Measurements from ENCODE around the gene FLT4. TPM values are rescaled to one million over a fixed set of nuclear protein-coding genes. Genes with fewer than 3 reads are reported as not detected.

FLT4 gene
- total RNA-seq, 2 donors from 2014 or later, result 6.9 to 7.9 TPM

DNA sequence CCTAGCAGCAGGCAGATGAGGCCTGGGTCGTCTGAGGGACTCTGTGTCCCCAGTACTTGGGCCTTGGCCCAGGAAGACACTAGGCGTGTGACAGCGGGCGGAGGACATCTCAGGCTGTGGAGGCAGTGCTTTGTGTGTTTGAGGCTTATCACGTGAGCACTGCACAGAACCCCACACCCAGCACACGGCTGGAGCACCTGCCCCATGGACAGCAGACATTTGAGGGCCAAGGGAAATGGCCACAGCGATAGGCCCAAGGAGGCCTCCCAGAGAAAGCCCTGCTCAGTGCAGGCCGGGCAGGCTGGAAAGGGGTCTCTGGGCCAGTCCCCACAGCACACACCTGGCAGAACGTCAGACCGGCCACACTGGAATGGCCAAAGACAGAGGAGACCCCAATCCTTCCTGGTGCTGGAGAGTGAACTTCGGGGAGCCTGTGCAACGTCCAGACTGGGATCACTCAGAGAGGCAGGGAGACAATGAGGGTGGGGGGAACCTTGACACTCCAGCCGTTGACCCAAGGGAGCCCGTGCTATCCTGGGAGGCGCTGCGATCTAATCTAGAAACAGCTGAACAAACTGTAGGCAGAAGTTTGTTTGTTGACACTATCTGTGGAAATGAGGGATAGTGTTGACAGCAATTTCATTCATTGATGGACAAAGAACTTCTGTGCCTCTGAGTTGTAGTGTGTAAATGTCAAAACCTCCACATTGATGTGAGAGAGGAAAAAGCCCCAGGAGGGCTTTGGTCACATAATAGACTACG is 19.6 kb upstream of the FLT4 start:
- peaks cover 32% of the 10 kb centered on the region for H3K27me3 ChIP-seq (ENCODE audit: control insufficient read depth, insufficient read depth, low read length, poor library complexity, severe bottlenecking)
- H3K27me3 Mint-ChIP-seq (ENCODE audit: insufficient read depth), result peaks cover 33% of the 10 kb centered on the region
- no peak for DNase-seq
- H3K36me3 Mint-ChIP-seq (ENCODE audit: low read depth), result no peaks in the 10 kb centered on the region
- no peaks in the 10 kb centered on the region for H3K4me1 ChIP-seq (ENCODE audit: control insufficient read depth, insufficient read depth, low read length)
- no peak overlapping the region for H3K9ac ChIP-seq (ENCODE audit: extremely low read depth, low read length, poor library complexity, severe bottlenecking)
- TF ChIP-seq, protein P1, sequence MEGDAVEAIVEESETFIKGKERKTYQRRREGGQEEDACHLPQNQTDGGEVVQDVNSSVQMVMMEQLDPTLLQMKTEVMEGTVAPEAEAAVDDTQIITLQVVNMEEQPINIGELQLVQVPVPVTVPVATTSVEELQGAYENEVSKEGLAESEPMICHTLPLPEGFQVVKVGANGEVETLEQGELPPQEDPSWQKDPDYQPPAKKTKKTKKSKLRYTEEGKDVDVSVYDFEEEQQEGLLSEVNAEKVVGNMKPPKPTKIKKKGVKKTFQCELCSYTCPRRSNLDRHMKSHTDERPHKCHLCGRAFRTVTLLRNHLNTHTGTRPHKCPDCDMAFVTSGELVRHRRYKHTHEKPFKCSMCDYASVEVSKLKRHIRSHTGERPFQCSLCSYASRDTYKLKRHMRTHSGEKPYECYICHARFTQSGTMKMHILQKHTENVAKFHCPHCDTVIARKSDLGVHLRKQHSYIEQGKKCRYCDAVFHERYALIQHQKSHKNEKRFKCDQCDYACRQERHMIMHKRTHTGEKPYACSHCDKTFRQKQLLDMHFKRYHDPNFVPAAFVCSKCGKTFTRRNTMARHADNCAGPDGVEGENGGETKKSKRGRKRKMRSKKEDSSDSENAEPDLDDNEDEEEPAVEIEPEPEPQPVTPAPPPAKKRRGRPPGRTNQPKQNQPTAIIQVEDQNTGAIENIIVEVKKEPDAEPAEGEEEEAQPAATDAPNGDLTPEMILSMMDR (conservative IDR thresholded peaks at IDR 0.05), result no peak
- H3K4me1 Mint-ChIP-seq, result no peaks in the 10 kb centered on the region
- WGBS, 2 experiments (ENCODE audit: insufficient coverage in 1 of 2, insufficient read length in 1 of 2), result 86 to 93% methylated on average over 11 to 17 of the region's 17 CpGs
- no peaks in the 10 kb centered on the region for H3K9me3 Mint-ChIP-seq
- no peaks in the 10 kb centered on the region for H3K9me3 ChIP-seq (ENCODE audit: control insufficient read depth, low read length)
- no peak overlapping the region for H3K27ac Mint-ChIP-seq
- H3K4me3 ChIP-seq (ENCODE audit: low read length), result no peak overlapping the region
- no peaks in the 10 kb centered on the region for H3K36me3 ChIP-seq (ENCODE audit: control insufficient read depth, insufficient read depth, low read length)
- no peak overlapping the region for H3K4me3 Mint-ChIP-seq
- no peak overlapping the region for H3K27ac ChIP-seq (ENCODE audit: low read depth, low read length)

GRCh38 chr5:180666812-180667211 is 17.4 kb upstream of the FLT4 start:
- DNase-seq, result no peak
- H3K36me3 ChIP-seq (ENCODE audit: control insufficient read depth, insufficient read depth, low read length), result no peaks in the 10 kb centered on the region
- no peak overlapping the region for H3K27ac Mint-ChIP-seq
- no peaks in the 10 kb centered on the region for H3K9me3 Mint-ChIP-seq
- no peaks in the 10 kb centered on the region for H3K36me3 Mint-ChIP-seq (ENCODE audit: low read depth)
- TF ChIP-seq, protein P1 (conservative IDR thresholded peaks at IDR 0.05), result no peak
- H3K4me1 ChIP-seq (ENCODE audit: control insufficient read depth, insufficient read depth, low read length), result no peaks in the 10 kb centered on the region
- no peak overlapping the region for H3K4me3 Mint-ChIP-seq
- 92 to 95% methylated on average over 7 to 10 of the region's 10 CpGs for WGBS, 2 experiments (ENCODE audit: insufficient coverage in 1 of 2, insufficient read length in 1 of 2)
- H3K27me3 ChIP-seq (ENCODE audit: control insufficient read depth, insufficient read depth, low read length, poor library complexity, severe bottlenecking), result peaks cover 11% of the 10 kb centered on the region
- no peak overlapping the region for H3K9ac ChIP-seq (ENCODE audit: extremely low read depth, low read length, poor library complexity, severe bottlenecking)
- H3K4me1 Mint-ChIP-seq, result no peaks in the 10 kb centered on the region
- H3K27me3 Mint-ChIP-seq (ENCODE audit: insufficient read depth), result peaks cover 14% of the 10 kb centered on the region
- no peak overlapping the region for H3K27ac ChIP-seq (ENCODE audit: low read depth, low read length)
- no peaks in the 10 kb centered on the region for H3K9me3 ChIP-seq (ENCODE audit: control insufficient read depth, low read length)
- no peak overlapping the region for H3K4me3 ChIP-seq (ENCODE audit: low read length)

DNA sequence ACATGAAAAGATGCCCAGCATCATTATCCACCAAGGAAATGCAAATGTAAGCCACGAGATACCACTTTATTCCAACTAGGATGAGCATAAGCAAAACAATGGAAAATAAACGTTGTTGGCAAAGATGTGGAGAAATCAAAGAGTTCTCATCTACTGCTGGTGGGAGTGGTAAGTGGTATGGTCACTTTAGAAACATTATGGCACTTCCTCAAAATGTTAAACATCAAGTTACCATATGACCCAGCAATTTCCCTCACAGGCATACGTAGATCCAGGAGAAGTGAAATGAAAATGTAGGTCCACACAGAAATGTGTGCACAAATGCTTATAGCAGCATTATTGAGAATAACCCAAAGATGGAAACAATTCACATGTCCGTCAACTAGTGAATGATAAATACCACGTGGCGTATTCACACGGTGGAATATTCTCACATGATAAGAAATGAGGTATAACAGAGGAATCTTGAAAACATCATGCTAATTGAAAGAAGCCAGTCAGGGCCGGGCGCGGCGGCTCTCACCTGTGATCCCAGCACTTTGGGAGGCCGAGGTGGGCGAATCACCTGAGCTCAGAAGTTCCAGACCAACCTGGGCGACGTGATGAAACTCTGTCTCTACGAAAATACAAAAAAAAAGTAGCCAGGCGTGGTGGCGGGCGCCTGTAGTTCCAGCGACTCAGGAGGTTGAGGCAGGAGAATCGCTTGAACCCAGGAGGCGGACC is 16.4 kb upstream of the FLT4 start:
- H3K36me3 ChIP-seq (ENCODE audit: control insufficient read depth, insufficient read depth, low read length), result no peaks in the 10 kb centered on the region
- Mint-ChIP-seq H3K4me3 (no peak overlapping the region), H3K4me1 (no peaks in the 10 kb centered on the region), H3K36me3 (ENCODE audit: low read depth) (no peaks in the 10 kb centered on the region), H3K27ac (no peak overlapping the region), H3K9me3 (no peaks in the 10 kb centered on the region), H3K27me3 (ENCODE audit: insufficient read depth) (peaks cover 4% of the 10 kb centered on the region)
- WGBS, 2 experiments (ENCODE audit: insufficient coverage in 1 of 2, insufficient read length in 1 of 2), result 87 to 89% methylated on average over 20 to 22 of the region's 22 CpGs
- H3K4me1 ChIP-seq (ENCODE audit: control insufficient read depth, insufficient read depth, low read length), result no peaks in the 10 kb centered on the region
- no peak overlapping the region for H3K9ac ChIP-seq (ENCODE audit: extremely low read depth, low read length, poor library complexity, severe bottlenecking)
- no peak for DNase-seq
- no peaks in the 10 kb centered on the region for H3K9me3 ChIP-seq (ENCODE audit: control insufficient read depth, low read length)
- peaks cover 2% of the 10 kb centered on the region for H3K27me3 ChIP-seq (ENCODE audit: control insufficient read depth, insufficient read depth, low read length, poor library complexity, severe bottlenecking)
- no peak overlapping the region for H3K4me3 ChIP-seq (ENCODE audit: low read length)
- TF ChIP-seq, protein P1 (conservative IDR thresholded peaks at IDR 0.05), result no peak
- H3K27ac ChIP-seq (ENCODE audit: low read depth, low read length), result no peak overlapping the region
